Neural cell (in vitro differentiated cells): ENCODE data around the gene ADIPOR2. TPM values are rescaled to one million over a fixed set of nuclear protein-coding genes. Genes with fewer than 3 reads are reported as not detected.

Source experiments
- H2AFZ ChIP-seq: fragments of 200-600, 300-800 bp; sonication (generic), shearing (Covaris generic); 2 replicates; pipeline ENCODE4 v1.6.0; 2014; ENCODE audit warnings: low read depth, mild to moderate bottlenecking, antibody characterized with exemption, low read length, moderate library complexity
- H3F3A ChIP-seq: fragments of 200-600 bp; shearing (Covaris generic); 2 replicates; pipeline ENCODE4 v1.6.1; 2016; ENCODE audit warnings: mild to moderate bottlenecking, moderate library complexity, mixed read lengths, antibody characterized with exemption, low read length; ENCODE audit not compliant: insufficient read depth, poor library complexity, severe bottlenecking
- H3K27ac ChIP-seq: fragments of 200-600, 300-800 bp; sonication (generic), shearing (Covaris generic); 2 replicates; pipeline ENCODE4 v1.5.1; 2014; ENCODE audit warnings: mild to moderate bottlenecking, low read length, moderate library complexity
- H3K27me3 ChIP-seq: fragments of 300-800, 200-600 bp; sonication (generic), shearing (Covaris generic); 2 replicates; pipeline ENCODE4 v1.6.0; 2014; ENCODE audit warnings: mild to moderate bottlenecking, low read depth, low read length, moderate library complexity; ENCODE audit not compliant: insufficient read depth
- H3K36me3 ChIP-seq: fragments of 300-800, 200-600 bp; sonication (generic), shearing (Covaris generic); 2 replicates; pipeline ENCODE4 v1.5.1; 2014; ENCODE audit warnings: mild to moderate bottlenecking, antibody characterized with exemption, low read length, moderate library complexity; ENCODE audit not compliant: insufficient read depth
- H3K4me2 ChIP-seq: fragments of 300-800, 200-600 bp; sonication (generic), shearing (Covaris generic); 2 replicates; pipeline ENCODE4 v1.6.0; 2014; ENCODE audit warnings: mild to moderate bottlenecking, low read length
- H3K4me3 ChIP-seq: fragments of 300-800, 200-600 bp; sonication (generic), shearing (Covaris generic); 2 replicates; pipeline ENCODE4 v1.5.1; 2014; ENCODE audit warnings: mild to moderate bottlenecking, low read length, moderate library complexity
- H3K79me2 ChIP-seq: fragments of 200-600 bp; shearing (Covaris generic); replicated peaks from 2 replicates; pipeline ENCODE4 v1.6.0; 2014; ENCODE audit warnings: mild to moderate bottlenecking, low read length, moderate library complexity; ENCODE audit not compliant: insufficient read depth
- H3K9ac ChIP-seq: fragments of 300-800, 200-600 bp; sonication (generic), shearing (Covaris generic); 2 replicates; pipeline ENCODE4 v1.6.1; 2016; ENCODE audit warnings: mild to moderate bottlenecking, low read length, mixed read lengths
- H3K9me2 ChIP-seq: fragments of 200-600 bp; shearing (Covaris generic); 2 replicates; pipeline ENCODE4 v1.6.1; 2016; ENCODE audit warnings: mild to moderate bottlenecking, low read length, mixed read lengths; ENCODE audit not compliant: insufficient read depth
- H3K9me3 ChIP-seq: fragments of 200-600, 300-800 bp; sonication (generic), shearing (Covaris generic); 2 replicates; pipeline ENCODE4 v1.6.1; 2016; ENCODE audit warnings: mild to moderate bottlenecking, mixed run types, low read length, moderate library complexity, mixed read lengths
- H4K20me1 ChIP-seq: fragments of 200-600 bp; shearing (Covaris generic); 2 replicates; pipeline ENCODE4 v1.6.1; 2016; ENCODE audit warnings: mild to moderate bottlenecking, mixed run types; ENCODE audit not compliant: insufficient read depth
- EP300 ChIP-seq: fragments of 450-650 bp; conservative IDR thresholded peaks from 2 replicates; pipeline ENCODE4 v1.6.1; 2014; ENCODE audit warnings: antibody characterized with exemption, mild to moderate bottlenecking, moderate library complexity; ENCODE audit not compliant: poor library complexity, severe bottlenecking
- EZH2 ChIP-seq: fragments of 200-600, 300-800 bp; shearing (Covaris generic), sonication (generic); IDR thresholded peaks from 2 replicates; pipeline ENCODE4 v1.6.1; 2014; ENCODE audit warnings: antibody characterized with exemption, low read length, borderline replicate concordance, mild to moderate bottlenecking; ENCODE audit not compliant: insufficient read depth, poor library complexity, severe bottlenecking
- MXI1 ChIP-seq: fragments of 450-650 bp; conservative IDR thresholded peaks from 2 replicates; pipeline ENCODE4 v1.6.1; 2014; ENCODE audit warnings: antibody characterized with exemption, mild to moderate bottlenecking; ENCODE audit not compliant: poor library complexity, severe bottlenecking
- POLR2AphosphoS5 ChIP-seq: IDR thresholded peaks from 2 replicates; pipeline ENCODE4 v1.6.1; 2012
- RAD21 ChIP-seq: fragments of 450-650 bp; conservative IDR thresholded peaks from 2 replicates; pipeline ENCODE4 v1.6.1; 2014; ENCODE audit warnings: antibody characterized with exemption, mild to moderate bottlenecking, moderate library complexity
- SMC3 ChIP-seq: fragments of 450-650 bp; conservative IDR thresholded peaks from 2 replicates; pipeline ENCODE4 v1.6.1; 2014; ENCODE audit warnings: antibody characterized with exemption, mild to moderate bottlenecking, moderate library complexity; ENCODE audit not compliant: poor library complexity
- TAF1 ChIP-seq: IDR thresholded peaks from 2 replicates; pipeline ENCODE4 v1.6.1; 2012; ENCODE audit warnings: low read depth
- polyA plus RNA-seq: library from polyadenylated mRNA; depleted of rRNA; stranded (reverse); fragments of >200 nt; gene quantifications from 2 replicates; pipeline ENCODE4 v1.2.3, GENCODE V29; 2014
- TF ChIP-seq, protein P1 (sequence below): IDR thresholded peaks from 2 replicates; pipeline ENCODE4 v1.6.1; 2012; ENCODE audit warnings: borderline replicate concordance
- TF ChIP-seq, protein P2 (sequence below): fragments of 450-650 bp; IDR thresholded peaks from 2 replicates; pipeline ENCODE4 v1.5.1; 2014; ENCODE audit warnings: antibody characterized with exemption, mild to moderate bottlenecking, moderate library complexity; ENCODE audit not compliant: poor library complexity, severe bottlenecking

ADIPOR2 gene
- polyA plus RNA-seq, 1 donor from 2014 or later = 18.5 TPM

GRCh38 chr12:1797011-1797901 lies 106.4 kb downstream of the ADIPOR2 start:
- H3K9ac ChIP-seq = no peak overlapping the region
- H4K20me1 ChIP-seq = no peaks in the 10 kb centered on the region
- no peak for TF ChIP-seq EZH2
- no peak for TF ChIP-seq MXI1
- no peak for TF ChIP-seq EP300
- TF ChIP-seq POLR2AphosphoS5 = no peak
- TF ChIP-seq TAF1 = no peak
- TF ChIP-seq, protein P1, sequence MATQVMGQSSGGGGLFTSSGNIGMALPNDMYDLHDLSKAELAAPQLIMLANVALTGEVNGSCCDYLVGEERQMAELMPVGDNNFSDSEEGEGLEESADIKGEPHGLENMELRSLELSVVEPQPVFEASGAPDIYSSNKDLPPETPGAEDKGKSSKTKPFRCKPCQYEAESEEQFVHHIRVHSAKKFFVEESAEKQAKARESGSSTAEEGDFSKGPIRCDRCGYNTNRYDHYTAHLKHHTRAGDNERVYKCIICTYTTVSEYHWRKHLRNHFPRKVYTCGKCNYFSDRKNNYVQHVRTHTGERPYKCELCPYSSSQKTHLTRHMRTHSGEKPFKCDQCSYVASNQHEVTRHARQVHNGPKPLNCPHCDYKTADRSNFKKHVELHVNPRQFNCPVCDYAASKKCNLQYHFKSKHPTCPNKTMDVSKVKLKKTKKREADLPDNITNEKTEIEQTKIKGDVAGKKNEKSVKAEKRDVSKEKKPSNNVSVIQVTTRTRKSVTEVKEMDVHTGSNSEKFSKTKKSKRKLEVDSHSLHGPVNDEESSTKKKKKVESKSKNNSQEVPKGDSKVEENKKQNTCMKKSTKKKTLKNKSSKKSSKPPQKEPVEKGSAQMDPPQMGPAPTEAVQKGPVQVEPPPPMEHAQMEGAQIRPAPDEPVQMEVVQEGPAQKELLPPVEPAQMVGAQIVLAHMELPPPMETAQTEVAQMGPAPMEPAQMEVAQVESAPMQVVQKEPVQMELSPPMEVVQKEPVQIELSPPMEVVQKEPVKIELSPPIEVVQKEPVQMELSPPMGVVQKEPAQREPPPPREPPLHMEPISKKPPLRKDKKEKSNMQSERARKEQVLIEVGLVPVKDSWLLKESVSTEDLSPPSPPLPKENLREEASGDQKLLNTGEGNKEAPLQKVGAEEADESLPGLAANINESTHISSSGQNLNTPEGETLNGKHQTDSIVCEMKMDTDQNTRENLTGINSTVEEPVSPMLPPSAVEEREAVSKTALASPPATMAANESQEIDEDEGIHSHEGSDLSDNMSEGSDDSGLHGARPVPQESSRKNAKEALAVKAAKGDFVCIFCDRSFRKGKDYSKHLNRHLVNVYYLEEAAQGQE = no peak
- no peak for TF ChIP-seq RAD21
- TF ChIP-seq SMC3 = no peak
- TF ChIP-seq, protein P2, sequence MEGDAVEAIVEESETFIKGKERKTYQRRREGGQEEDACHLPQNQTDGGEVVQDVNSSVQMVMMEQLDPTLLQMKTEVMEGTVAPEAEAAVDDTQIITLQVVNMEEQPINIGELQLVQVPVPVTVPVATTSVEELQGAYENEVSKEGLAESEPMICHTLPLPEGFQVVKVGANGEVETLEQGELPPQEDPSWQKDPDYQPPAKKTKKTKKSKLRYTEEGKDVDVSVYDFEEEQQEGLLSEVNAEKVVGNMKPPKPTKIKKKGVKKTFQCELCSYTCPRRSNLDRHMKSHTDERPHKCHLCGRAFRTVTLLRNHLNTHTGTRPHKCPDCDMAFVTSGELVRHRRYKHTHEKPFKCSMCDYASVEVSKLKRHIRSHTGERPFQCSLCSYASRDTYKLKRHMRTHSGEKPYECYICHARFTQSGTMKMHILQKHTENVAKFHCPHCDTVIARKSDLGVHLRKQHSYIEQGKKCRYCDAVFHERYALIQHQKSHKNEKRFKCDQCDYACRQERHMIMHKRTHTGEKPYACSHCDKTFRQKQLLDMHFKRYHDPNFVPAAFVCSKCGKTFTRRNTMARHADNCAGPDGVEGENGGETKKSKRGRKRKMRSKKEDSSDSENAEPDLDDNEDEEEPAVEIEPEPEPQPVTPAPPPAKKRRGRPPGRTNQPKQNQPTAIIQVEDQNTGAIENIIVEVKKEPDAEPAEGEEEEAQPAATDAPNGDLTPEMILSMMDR = no peak
- no peaks in the 10 kb centered on the region for H3K9me2 ChIP-seq
- H3K4me2 ChIP-seq = no peak overlapping the region
- no peaks in the 10 kb centered on the region for H3K27me3 ChIP-seq
- no peak overlapping the region for H2AFZ ChIP-seq
- no peak overlapping the region for H3K4me3 ChIP-seq
- no peaks in the 10 kb centered on the region for H3K9me3 ChIP-seq
- H3K27ac ChIP-seq = no peak overlapping the region
- no peaks in the 10 kb centered on the region for H3K36me3 ChIP-seq
- H3K79me2 ChIP-seq = no peaks in the 10 kb centered on the region
- H3F3A ChIP-seq = no peaks in the 10 kb centered on the region

DNA sequence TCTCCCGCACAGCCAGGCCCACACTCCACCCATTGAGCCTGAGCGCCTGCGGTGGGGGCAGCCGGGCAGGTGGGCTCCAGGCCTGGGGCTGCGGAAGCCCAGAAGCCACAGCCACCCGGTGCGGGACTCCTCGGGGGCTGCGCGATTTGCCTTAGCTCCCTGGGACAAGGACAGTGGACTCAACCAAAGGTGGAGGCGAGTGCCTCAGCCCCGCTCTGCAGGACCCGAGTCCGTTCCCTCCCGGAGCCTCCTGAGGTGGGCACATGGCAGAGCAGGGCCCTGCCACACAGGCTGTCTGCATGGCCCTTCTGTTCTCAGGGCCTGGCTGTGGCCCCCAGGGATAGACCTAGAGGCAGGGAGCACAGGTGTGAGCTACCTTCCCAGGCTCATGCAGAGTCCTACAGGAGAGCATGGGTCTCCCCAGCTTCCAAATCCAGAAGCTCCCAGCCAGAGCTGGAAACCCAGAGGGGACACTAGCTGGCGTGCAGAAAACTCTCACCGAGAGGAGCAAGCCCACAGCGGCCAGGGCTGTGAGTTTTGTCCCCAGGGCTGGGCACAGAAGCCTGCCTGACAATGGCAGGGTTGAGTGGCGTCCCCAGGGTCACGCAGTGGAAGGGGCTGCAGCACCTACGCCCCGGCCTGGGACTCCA lies 107.2 kb downstream of the ADIPOR2 start:
- Histone ChIP-seq H3K9me2 (no peaks in the 10 kb centered on the region), H3K9me3 (no peaks in the 10 kb centered on the region), H3K9ac (no peak overlapping the region), H3F3A (no peaks in the 10 kb centered on the region), H3K4me3 (no peak overlapping the region), H4K20me1 (no peaks in the 10 kb centered on the region), H3K27me3 (no peaks in the 10 kb centered on the region), H3K79me2 (no peaks in the 10 kb centered on the region), H3K36me3 (no peaks in the 10 kb centered on the region), H2AFZ (no peak overlapping the region), H3K27ac (no peak overlapping the region), H3K4me2 (no peak overlapping the region)
- TF ChIP-seq EZH2 (no peak), TAF1 (no peak), RAD21 (no peak), EP300 (no peak), SMC3 (no peak)
- TF ChIP-seq, protein P2 = no peak
- TF ChIP-seq, protein P1 = no peak
